NOMO-1 treated with DMSO at 0.1 percent for 48 hours (cell line): Measurements from ENCODE around the gene ETNK1.
"Not testable (repeated sequence)": the region's sequence is repeated elsewhere in the genome, so short reads cannot be mapped to it uniquely, and the experiment has no call there.

Experiments used
- DNase-seq: peaks from one replicate; lab custom pipeline; 2025; ENCODE audit not compliant: unreplicated experiment; lab: John Stamatoyannopoulos, UW

The ETNK1 gene

GRCh38 chr12:22684140-22685118 is 59.5 kb downstream of the ETNK1 start:
- peak; percentile 79 for DNase-seq

GRCh38 chr12:22686193-22686592 is 61.2 kb downstream of the ETNK1 start:
- DNase-seq: no peak

- peak; percentile 88 for DNase-seq
Observed at GRCh38 chr12:22687361-22688076, 62.5 kb downstream of the ETNK1 start.

GRCh38 chr12:22689876-22690275 is 64.9 kb downstream of the ETNK1 start:
- peak; percentile 53 for DNase-seq

DNA sequence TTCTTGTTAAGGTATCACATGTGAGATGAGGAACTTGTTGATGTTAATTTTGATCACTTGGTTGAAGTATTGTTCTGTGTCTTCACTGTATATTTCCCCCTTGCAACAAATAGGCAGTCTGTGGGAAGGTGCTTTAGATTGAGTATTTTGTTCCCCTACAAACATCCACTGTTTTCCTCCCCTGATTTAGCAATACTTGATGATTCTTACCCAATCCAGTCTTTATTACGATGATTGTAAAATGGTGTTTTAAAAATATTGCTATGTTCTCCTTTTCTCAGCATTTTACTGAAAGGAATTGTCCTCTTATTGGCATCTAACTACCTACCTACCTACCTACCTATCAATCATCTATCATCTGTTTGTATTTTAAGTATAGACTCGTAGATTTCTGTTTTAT is 66.3 kb downstream of the ETNK1 start:
- no peak for DNase-seq

GRCh38 chr12:22692467-22692866 is 67.5 kb downstream of the ETNK1 start:
- DNase-seq: not testable (repeated sequence)

- no peak for DNase-seq
Observed at GRCh38 chr12:22692964-22693555, 68.1 kb downstream of the ETNK1 start.

GRCh38 chr12:22698576-22698975 is 73.6 kb downstream of the ETNK1 start:
- DNase-seq: no peak

GRCh38 chr12:22699705-22700104 is 74.7 kb downstream of the ETNK1 start:
- not testable (repeated sequence) for DNase-seq

- no peak for DNase-seq
Observed at GRCh38 chr12:22700106-22700505, 75.1 kb downstream of the ETNK1 start.

- not testable (repeated sequence) for DNase-seq
Observed at GRCh38 chr12:22701216-22701809, 76.3 kb downstream of the ETNK1 start.

DNA sequence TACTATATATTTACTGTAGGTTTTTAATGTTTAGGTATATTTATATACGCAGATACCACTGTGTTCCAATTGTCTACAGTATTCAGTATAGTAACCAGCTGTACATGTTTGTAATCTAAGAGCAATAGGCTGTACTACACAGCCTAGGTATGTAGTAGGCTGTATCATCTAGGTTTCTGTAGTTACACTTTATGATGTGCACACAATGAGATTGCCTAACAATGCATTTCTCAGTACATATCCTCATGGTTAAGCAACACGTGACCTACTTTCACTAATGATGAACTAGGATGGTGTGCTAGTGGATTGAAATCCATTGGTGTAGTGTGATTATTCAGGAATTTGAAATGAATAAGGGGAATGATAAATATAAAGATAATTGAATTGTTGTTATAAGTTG is 77.7 kb downstream of the ETNK1 start:
- no peak for DNase-seq

DNA sequence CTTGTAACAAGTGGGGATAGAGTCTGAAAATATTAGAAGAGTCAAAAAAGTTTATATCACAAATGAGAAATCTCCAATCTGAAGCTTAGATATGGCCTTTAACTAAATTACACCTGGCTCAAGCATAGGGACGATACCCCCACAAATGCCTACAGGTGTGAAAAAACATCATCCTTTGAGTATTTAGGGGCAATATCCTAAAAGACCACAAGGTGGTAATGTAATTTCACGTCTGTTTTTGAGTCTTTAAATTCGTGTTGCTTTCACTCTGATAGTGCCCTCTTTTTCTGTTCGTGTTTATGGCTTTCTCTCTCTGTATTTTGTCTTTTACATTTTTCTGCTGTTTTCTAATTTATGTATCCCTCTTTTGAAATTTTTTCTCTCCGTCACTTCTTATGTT is 84.3 kb downstream of the ETNK1 start:
- DNase-seq: peak; percentile 54

- DNase-seq: no peak
Observed at GRCh38 chr12:22712083-22712482, 87.1 kb downstream of the ETNK1 start.

DNA sequence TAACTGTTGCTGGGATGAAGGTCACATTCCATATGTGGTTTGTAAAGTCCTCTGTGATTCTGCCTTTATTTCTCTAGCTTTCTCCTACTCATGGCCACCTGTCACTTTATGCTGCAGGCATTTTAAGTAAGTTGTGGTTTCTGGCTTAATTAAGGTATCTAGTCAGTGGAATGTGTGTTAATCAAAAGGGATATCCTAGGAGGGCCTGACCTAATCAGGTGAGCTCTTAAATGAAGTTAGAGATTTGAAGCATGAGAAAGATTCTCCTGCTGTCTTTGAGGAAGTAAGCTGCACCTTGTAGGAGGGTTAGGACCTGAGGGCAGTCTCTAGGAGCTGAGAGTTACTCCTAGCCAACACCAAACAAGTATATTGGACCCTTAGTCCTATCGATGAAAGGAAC is 90.3 kb downstream of the ETNK1 start:
- no peak for DNase-seq

DNA sequence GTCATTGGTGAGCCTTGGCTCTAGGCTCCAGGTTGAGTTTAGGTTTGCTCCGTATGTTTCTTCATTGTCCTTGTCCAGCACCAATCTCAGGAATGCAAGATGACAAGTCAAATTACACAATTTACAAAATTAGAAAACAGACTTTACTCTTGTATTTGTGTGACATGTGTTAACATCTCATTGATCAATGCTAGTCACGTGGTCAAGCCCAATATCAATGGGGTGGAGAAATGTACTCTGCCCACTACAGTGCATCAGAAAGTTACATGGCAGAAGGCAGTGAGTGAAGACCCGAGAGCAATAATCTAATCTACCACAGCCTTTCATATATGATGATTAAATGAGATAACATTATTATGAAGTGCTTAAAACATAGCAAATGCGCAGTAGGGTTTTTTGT is 94.8 kb downstream of the ETNK1 start:
- no peak for DNase-seq

DNA sequence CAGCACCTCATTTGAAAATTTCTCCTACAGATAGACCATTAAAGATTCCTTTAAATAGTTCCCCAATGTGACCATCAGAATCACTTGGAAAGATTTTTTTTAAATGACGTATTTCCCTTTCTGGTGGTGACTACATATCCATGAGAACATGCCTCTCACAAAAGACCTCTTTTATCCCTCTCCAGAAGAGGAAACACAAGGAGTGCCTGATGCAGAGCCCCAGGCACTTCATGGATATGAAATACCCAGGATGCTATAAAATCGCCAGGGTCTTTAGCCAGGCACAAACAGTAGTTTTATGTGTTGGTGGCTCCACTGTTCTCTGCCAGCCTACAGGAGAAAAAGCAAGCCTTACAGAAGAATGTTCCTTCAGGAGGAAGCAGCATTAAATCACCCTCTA is 97.1 kb downstream of the ETNK1 start:
- no peak for DNase-seq

GRCh38 chr12:22722779-22723178 is 97.8 kb downstream of the ETNK1 start:
- DNase-seq: no peak

DNA sequence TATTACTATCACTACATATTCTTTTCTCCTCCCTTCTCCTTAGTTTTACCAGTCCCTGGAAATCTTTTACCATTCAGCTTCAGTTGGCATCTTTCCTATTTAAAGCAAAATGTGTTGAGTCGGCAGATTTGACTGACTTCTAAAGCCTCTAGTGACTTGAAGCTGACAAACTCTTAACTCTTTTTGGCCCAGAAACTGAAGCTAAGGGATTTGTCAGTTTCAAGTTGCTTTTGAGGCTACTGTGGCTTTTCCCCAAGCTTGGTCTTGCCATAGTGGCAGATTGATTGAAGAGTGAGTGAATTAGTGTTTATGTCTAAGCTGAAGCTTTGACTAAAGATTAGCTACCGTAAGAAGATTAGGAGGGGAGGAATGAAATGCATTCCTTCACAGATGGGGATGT is 104.0 kb downstream of the ETNK1 start:
- DNase-seq: no peak

DNA sequence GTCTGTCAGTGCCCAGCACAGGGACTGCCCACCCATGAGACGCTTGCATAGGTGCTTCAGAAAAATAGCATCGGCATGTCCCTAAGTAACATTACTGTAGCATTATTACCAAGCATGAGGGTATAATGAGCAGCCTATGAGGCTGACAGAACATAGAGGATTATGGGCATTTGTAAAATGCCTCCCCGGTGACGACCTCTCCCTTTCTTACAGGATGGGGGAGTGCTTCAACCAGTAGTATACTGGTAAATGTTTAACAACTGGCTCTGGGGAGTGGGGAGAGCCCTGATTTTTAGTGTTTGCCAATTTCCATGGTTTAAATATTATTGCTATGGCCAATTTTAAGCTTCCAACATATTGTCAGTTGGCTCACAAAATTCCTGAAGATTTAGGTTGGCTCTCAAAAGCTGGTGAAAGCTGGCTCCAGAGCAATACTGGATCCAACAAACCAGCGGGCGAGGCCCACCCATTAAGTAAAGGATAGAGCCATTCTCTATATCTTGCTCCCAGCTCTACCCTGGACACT is 104.5 kb downstream of the ETNK1 start:
- DNase-seq: no peak

- peak; percentile 96 for DNase-seq
Observed at GRCh38 chr12:22729957-22730443, 105.0 kb downstream of the ETNK1 start.
